Mammary epithelial cell (primary cell): ENCODE measurements around the gene KIF17.

ENCODE experiments used
- CTCF ChIP-seq, 2 donors: IDR thresholded peaks in 1 of 2; conservative IDR thresholded peaks in 1 of 2; 2 replicates each; pipeline ENCODE4 v1.5.1; 2011 to 2012; ENCODE audit warnings: inconsistent platforms in 2 of 2, low read length in 2 of 2, mild to moderate bottlenecking in 2 of 2, control low read depth in 1 of 2, low read depth in 1 of 2; ENCODE audit not compliant: insufficient read depth in 1 of 2; ENCODE audit errors: extremely low read depth in 1 of 2
- EZH2 ChIP-seq: IDR thresholded peaks from 2 replicates; pipeline ENCODE4 v1.6.1; 2012; ENCODE audit warnings: low read length, inconsistent platforms, borderline replicate concordance

DNA sequence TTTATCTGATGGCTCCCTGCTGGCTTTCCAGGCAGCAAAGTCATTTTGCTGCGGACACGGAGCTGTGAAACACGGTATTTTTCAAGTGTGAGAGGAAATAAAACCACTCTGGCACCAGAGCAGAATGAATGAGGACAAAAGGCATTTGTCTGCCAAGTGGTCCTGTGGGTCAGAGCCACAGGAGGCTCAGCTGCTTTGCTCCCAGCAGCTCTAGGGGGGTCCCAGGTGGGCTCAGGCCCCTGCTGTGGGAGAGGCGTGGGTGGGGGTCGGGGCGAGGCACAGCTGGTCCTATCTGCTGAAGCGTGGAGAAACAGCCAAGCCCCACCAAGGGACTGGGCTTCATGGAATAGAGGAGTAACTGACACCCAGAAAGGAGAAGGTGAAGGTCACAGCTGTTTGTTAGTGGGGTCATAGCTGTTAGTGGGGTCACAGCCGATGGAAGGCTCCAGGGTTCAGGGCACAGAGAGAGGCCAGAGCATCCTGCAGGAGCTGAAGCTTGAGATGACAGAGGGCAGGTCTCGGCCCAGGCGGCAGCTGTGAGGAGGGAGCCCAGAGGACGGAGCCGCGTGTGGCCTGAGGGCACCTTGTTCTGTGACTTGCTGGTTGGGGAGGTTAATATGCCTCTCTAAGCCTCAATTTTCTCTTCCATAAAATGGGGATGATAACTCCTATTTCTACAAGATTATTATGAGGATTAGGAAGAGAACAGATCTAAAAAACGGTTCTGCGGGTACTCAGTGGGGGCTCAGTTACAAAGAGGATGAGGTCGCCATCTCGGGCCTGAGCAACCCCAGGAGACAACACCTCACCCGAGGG, 7.1 kb downstream of the KIF17 start:
- TF ChIP-seq CTCF (conservative IDR thresholded peaks at IDR 0.05 in 1 of 2, IDR thresholded peaks at IDR 0.05 in 1 of 2; ENCODE audit: extremely low read depth in 1 of 2, insufficient read depth in 1 of 2, low read depth in 1 of 2, low read length in 2 of 2) (no peak), EZH2 (no peak)
